Measurements from ENCODE around the gene TMED6.

The TMED6 gene

GRCh38 chr16:69322343-69322742, 29.2 kb downstream of the TMED6 start:
- no peak for DNase-seq

GRCh38 chr16:69321080-69321479, 30.5 kb downstream of the TMED6 start:
- DNase-seq, result no peak

- no peak for DNase-seq
Measured at GRCh38 chr16:69320740-69321073, 30.9 kb downstream of the TMED6 start.

GRCh38 chr16:69319826-69320739, 31.5 kb downstream of the TMED6 start:
- no peak for DNase-seq

- DNase-seq, result no peak
Measured at GRCh38 chr16:69319381-69319780, 32.2 kb downstream of the TMED6 start.

- DNase-seq, result no peak
Measured at GRCh38 chr16:69318911-69319289, 32.7 kb downstream of the TMED6 start.

- DNase-seq, result no peak
Measured at GRCh38 chr16:69318177-69318910, 33.2 kb downstream of the TMED6 start.

- DNase-seq, result no peak
Measured at GRCh38 chr16:69316595-69317034, 35.0 kb downstream of the TMED6 start.

- no peak for DNase-seq
Measured at GRCh38 chr16:69315486-69316311, 35.9 kb downstream of the TMED6 start.

GRCh38 chr16:69314534-69314933, 37.1 kb downstream of the TMED6 start:
- DNase-seq, result no peak

GRCh38 chr16:69313469-69313868, 38.1 kb downstream of the TMED6 start:
- no peak for DNase-seq

- peak; percentile 40 to 62 for DNase-seq
Measured at GRCh38 chr16:69311533-69312387, 39.8 kb downstream of the TMED6 start.

GRCh38 chr16:69310653-69311532, 40.7 kb downstream of the TMED6 start, which contains the start of gene VPS4A:
Gene VPS4A (plus strand): TSS chr16:69311350. CDS start chr16:69311512, 162 bp downstream.
- DNase-seq, result peak; percentile 98 to 99

- no peak for DNase-seq
Measured at GRCh38 chr16:69309316-69309715, 42.3 kb downstream of the TMED6 start.

- DNase-seq, result no peak
Measured at GRCh38 chr16:69307856-69308255, 43.7 kb downstream of the TMED6 start.

- no peak for DNase-seq
Measured at GRCh38 chr16:69307091-69307490, 44.5 kb downstream of the TMED6 start.

- DNase-seq, result no peak
Measured at GRCh38 chr16:69306031-69306430, 45.6 kb downstream of the TMED6 start.

- DNase-seq, result no peak
Measured at GRCh38 chr16:69302301-69302700, 49.3 kb downstream of the TMED6 start.

- no peak for DNase-seq
Measured at GRCh38 chr16:69301861-69302260, 49.7 kb downstream of the TMED6 start.

GRCh38 chr16:69301187-69301586, 50.4 kb downstream of the TMED6 start:
- no peak for DNase-seq

- DNase-seq, result no peak
Measured at GRCh38 chr16:69298261-69298660, 53.3 kb downstream of the TMED6 start.

All from stimulated activated CD4-positive, alpha-beta T cell treated with anti-CD3 and anti-CD28 coated beads, Interleukin-2, amount 100 ng/mL, for 24 hours (primary cell).